DOHH2 (cell line): Measurements from ENCODE around the gene CANT1.

Source experiments
- CTCF ChIP-seq: fragments of 200-600 bp; sonication (generic); IDR thresholded peaks from one replicate; pipeline ENCODE4 v1.5.1; 2014; ENCODE audit warnings: antibody characterized with exemption, mild to moderate bottlenecking, low read depth, low read length; ENCODE audit not compliant: poor library complexity, severe bottlenecking
- EZH2phosphoT487 ChIP-seq: fragments of 200-600 bp; sonication (generic); IDR thresholded peaks from 2 replicates; pipeline ENCODE4 v1.6.1; 2017; ENCODE audit warnings: borderline replicate concordance, mild to moderate bottlenecking, antibody characterized with exemption, low read length, moderate library complexity, mixed read lengths

- TF ChIP-seq EZH2phosphoT487 (no peak), CTCF (no peak)
These were observed at the start of gene CANT1 for GRCh38 chr17:79009397-79010303.
